Measurements from ENCODE around the gene GNG4.
A peak's percentile ranks its signal among the peaks of the same experiment; 100 is the strongest.
"Not testable (repeated sequence)": the region's sequence is repeated elsewhere in the genome, so short reads cannot be mapped to it uniquely, and the experiment has no call there.

The GNG4 gene

DNA sequence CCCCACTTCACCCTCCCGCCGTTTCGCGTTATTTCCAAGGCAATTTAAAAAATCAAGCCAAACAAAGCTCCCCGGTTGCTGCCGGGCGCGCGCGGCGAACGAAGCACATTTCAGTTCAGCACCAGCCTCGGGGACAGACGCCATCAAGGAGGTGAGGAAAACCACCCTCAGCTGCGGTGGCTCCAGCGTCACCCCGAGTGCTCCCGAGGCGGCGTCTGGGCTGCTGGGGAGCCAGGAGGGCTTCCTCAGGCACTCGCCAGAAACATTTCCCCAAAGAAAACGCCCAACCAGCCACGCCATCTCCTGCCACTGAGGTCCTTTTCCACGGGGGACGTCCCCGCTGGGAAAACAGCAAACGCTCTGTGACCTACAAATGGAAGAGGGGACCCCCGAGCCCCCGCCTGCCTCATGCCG, 623 bp downstream of the GNG4 start:
- DNase-seq: peak; percentile 86

DNA sequence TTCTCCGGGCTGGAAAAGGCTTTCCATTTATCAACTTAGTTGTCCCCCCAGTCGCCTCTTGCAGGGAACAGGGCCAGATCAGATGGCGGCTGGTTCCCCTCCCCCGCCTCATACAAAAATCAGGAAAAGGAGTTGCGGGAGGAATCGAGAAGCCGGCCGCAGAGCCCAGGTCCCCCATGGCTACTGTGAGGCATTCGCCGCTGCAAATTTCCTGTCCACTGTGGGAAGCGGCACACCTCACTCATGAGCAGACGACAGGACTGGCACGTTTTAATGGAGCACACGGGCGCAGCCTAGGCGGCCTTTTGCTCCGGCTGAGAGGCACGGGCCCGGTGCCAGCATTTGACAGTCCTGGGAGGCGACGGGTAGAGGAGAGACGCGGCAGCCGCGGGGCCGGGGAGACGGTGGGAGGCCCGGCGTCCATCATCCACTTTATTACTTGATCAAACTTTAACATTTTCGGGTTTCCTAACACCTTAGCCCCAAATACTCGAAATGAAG, 1.1 kb downstream of the GNG4 start:
- DNase-seq: peak; percentile 48

DNA sequence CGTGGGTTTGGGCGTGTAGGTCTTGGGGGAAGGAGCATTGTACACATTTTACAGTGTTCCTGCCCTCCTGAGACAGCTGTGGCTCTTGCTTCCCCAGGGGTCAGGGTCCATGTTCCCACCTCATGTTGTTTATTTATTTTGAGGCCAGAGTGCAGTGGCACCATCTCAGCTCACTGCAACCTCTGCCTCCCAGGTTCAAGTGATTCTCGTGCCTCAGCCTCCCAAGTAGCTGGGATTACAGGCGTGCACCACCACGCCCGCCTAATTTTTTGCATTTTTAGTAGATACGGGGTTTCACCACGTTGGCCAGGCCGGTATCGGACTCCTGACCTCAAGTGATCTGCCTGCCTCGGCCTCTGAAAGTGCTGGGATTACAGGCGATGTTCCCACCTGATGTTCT, 2.0 kb downstream of the GNG4 start:
- DNase-seq: not testable (repeated sequence)

DNA sequence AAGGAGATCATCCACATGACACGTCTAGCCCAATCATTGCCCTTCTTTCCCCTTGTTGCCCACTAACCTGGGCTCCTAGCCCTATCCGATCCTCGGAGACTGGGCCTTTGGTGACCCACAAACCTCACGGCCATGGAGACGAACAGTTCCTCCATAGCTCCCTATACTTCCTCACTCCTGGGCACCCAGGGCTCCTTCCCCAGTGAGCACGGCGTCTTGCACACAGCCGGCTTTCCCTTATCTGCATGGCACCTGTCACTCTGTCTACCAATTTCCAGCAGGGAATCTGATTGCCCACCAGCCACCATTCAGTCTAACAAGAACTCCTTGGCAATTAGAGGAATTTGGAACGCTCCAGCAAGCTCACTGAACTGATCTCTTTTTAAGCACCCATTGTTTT, 3.1 kb downstream of the GNG4 start:
- DNase-seq: no peak

DNA sequence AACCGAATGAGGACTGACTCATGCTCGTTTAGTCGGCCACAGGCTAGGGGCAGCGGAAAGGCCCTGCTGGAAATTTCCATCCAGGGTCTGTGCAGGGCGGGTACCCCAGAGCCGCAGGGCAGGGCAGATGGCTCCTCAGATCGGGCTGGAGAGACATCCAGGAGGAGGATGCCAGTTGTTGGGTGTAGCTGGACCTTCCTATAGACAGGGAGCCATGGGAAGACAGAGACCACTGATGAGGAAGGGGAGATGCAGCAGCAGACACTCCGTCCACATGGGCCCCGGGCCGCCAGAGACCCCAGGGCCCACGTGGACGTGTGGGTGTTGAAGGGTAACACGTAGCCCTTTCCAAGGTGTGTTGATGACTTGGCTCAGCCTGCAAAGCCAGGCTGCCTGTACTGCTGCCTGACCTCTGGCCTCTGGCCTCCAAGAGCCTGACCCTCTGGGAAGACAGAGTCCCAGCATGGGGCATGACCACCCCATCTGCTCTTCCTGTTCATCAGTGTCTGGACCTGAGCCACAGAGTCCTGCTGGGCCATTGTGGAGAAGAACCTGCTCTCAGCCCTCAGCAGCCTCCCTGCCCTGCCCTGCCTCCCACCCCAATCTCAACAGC, 4.8 kb downstream of the GNG4 start:
- DNase-seq: no peak

DNA sequence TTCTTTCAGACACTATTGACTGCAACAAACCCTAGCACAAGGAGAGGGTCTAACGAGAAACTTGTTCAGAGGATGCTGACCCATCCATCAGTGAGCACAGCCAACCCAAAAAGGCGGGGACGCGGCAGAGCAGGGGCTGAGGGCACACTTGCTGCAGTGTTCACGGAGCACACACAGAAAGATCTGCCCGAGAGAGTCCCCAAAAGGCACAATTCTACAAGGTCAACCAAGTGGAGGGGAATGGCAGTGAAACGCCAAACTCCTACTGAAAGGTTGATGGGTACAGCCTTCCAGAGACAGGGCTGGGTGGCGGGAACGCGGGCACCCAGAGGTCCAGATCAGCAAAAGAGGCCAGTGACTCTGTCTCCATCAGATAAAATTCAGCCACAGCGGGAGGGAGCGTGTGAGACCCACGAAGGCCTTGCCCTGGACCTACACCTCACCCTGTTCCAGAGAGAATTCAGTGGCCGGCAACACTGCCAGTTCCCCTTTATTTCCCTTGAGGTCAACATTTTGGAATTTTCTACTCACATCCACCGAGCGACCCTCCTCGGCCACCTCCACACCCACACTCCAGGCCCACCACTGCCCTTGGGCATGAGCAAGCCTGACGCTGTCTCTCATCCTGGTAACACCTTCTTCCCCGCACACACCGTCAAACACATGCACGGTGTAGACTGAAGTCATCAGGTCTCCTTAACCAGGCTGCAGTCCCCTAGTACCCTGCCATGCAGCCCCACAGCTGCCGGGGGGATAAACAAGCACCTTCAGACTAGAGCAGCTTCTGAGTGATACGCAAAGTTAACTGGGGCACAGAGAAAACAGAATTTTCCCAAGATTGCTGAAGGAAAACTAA, 5.5 kb downstream of the GNG4 start:
- no peak for DNase-seq

DNA sequence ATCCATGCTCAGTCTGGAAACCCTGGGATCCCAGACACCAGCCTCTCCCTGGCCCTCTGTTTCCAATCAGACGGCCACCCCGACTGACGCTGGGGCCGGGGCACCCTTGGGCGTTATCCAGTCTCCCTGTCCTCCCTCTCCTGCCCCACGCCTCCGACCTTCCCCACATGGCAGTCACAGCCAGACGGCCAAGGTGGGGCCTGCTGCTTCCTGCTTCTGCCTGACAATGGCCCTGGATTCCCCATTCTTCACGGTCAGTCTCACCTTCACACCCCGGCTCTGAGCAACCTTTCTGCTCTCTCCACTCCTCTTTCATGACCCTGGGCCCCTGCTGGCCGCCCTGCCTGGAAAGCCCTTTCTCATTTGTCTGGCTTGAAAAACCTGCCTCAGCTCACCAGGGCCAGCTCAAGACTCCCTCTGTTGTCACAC, 6.6 kb downstream of the GNG4 start:
- DNase-seq: no peak

DNA sequence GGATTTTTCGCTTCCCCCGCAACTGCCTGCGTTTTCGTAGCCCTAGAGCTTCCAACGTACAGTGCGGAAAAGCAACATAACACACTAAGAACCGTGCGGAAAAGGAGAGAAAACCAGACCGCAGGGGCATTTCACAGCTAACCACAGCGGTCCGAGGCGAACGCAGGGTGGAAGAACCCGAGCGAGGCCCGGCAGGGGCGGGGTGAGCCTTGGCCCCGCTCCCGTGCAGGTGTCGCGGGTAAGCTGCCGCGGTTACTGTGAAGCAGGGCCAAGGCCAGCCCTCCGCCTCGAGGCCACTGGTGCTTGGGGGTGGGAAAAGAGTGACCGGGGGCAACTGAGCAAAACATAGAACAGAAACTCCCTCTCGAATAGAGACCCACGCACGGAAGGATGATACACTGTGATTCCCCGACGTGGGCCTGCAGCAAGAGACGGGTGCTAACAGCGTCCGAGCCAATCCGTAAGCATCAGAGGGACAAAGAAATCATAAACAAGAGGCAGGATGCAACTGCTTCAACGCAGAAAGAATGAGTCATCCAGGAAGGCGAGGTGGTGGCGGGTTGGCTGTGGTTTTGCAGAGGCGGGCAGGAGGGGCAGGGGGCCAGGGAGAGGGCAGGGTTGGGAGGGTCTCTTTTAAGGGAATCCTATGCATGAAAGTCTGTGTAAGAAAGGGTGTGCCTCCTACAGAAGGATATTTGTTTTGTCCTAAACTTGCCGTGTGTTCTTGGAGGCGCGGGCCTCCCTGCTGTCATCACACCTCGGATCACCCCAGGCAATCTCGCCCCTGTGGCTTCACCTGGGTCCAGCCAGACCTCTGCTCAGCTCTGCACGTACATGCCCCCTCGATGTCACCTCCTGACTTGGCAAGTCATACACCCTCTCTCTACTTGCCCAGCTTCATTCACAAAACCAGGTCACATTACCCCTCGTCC, 7.3 kb downstream of the GNG4 start:
- DNase-seq: peak; percentile 64

DNA sequence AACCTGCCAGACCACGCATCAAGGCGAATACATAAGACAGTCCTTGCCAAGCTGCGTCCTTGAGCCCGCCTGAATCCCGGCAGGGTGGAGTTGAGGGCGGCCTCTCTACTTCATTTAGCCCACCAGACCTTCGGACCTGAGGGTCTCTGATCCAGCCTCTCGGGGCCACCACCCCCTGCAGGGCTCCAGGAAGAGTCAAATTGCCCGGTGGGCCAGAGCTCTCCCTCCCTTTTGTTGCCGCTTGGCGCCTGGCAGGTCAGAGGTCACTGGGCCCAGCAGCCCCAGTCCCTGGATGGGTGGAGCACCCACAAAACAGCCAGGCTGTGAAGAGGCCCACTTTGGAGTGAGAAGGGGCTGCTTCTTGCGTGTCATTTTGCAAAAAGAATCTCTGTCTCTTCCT, 9.0 kb downstream of the GNG4 start:
- no peak for DNase-seq

DNA sequence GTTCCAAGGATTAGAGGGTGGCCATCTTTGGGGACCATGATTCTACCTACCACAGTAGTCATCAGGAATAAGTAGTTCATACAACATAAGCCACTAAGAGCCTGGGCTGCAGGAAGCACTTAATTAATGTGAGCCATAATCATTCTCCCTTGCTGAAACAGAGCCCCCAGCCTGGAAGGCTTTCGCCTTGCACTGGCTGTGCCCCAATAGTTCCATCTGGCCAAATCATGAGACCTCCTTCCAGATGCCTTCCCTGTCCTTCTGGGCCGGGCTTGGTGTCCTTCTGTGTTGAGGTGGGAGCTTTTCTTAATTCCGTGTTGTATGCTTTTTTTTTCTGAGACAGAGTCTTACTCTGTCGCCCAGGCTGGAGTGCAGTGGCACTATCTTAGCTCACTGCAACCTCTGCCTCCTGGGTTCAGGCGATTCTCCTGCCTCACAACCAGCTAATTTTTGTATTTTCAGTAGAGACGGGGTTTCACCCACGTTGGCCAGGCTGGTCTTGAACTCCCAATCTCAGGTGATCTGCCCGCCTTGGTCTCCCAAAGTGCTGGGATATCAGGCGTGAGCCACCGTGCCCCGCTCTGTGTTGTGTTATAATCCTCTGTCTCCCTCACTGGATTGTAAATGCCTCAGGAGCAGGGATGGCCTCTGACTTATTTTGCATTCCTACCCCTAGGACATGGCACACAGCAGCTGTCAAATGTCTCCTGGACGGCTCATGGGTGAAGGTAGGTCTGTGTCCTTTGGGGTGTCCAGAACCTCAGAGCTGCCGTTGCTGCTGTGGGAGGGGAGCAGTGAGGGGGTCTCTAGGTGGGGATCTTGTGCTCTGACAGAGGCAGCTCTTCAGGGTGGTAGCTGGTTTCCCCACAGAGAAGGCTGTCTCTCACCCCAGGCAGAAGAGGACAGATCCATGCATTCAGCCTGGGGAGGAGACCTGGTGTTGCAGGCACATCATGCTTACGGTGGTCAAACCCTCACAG, 10.1 kb downstream of the GNG4 start:
- no peak for DNase-seq

DNA sequence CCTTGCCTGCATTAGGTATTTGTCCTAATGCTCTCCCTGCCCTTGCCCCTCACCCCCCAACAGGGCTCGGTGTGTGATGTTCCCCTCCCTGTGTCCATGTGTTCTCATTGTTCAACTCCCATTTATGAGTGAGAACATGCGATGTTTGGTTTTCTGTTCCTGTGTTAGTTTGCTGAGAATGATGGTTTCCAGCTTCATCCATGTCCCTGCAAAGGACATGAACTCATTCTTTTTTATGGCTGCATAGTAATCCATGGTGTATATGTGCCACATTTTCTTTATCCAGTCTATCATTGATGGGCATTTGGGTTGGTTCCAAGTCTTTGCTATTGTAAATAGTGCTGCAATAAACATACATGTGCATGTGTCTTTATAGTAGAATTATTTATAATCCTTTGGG, 11.0 kb downstream of the GNG4 start:
- not testable (repeated sequence) for DNase-seq

DNA sequence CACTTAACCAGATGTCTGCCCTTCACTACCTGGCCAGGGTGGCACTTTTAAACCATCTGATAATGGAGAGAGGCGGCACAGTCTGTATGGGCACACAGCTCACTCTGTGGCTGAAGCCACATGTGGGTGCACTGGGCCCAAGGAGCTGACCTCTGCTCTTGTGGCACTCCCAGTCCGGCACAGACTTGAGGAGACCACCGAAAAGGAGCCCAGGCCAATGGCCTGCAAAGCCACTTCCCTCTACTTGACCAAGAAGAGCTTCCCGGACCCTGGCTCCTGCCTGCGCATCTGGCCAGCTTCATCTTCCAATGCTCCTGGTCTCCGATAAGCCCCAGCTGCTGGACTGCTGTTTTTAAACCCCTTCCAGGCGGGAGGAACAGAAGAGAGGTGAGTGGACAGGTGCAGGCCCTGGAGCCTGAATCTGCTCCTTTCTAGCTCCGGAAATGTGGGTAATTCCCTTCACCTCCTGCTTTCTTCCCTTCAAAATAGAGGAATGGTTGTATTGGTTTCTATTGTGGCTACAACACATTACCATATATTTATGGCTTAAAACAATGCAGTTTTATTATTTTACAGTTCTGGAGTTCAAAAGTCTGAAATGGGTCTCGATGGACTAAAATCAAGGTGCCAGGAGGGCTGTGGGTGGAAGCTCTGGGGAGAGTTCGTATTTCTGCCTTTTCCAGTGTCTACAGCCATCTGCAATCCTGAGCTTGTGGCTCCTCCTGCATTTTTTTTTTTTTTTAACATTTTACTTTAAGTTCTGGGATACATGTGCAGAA, 11.6 kb downstream of the GNG4 start:
- no peak for DNase-seq

DNA sequence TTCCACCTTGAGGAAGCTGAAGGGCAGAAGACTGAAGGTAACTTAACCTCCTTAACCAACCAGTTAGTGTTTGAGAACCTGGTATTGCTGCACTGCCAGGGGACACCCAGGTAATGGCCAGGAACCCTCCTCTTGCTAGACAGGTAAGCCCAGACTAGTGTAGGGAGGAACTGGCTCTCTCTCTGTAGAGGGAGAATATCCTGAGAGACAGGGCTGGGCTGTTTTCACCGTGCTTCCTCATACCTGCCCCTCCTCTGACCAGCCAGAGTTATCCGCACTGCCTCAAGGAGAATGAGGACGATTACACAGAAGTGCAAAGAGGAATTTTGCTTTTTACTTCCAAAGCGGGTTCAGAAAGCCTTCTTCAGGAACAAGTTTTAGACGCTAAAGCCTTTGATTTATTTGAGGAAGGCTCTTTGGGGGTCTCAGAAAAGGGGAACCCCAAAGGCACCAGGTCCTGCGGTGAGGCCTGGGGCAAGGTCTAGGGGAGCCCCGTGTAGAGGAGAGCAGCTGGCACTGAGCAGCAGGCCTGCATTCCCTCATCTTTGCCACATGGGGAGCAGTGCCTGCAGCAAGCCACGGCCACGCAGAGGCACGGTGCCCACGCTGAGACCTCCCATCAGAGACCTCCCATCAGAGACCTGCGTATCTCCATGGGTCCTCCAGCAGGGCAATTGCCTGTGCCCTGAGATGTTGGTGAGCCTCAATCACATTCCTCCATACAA, 13.5 kb downstream of the GNG4 start:
- DNase-seq: no peak

DNA sequence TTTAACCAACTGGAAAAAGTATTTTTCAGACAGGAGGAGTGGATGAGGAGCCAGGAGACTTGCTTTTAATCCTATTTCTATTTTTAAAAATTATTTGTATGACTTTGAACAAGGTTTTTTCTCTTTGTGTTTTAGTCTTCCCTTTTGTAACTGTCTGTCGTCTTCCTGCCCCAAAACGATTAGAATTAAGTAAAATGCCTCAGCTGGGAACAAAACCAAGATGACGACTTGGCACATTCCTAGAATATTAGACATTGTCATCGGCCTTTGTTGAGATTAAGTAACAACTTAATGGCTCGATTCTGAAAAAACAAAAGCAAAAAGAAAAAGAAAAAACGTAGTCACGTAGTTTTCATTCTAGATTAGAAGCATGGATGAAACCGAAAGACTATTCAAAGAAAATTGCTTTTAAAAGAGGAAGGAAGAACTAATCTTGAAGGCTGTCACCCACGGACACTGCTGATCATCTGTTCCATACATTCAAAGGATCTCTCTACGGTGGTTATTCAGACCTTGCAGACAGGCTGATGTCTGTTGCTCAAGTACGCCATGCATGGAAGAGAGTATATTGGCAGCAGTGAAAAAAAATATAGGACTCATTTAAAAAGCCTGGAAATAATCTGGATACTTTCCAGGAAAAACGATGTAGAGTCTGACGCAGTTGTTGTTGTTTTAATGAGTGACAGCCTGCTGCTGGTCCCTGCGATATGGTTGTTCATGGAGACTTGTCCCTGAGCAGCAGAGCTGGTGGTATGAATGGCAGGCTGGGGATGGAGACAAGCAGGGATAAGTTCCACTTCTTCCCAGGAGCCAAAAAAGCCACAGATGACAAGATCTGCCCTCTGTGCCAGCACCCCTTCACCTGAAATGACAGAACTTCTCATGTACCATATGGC, 16.8 kb downstream of the GNG4 start:
- DNase-seq: peak; percentile 49

DNA sequence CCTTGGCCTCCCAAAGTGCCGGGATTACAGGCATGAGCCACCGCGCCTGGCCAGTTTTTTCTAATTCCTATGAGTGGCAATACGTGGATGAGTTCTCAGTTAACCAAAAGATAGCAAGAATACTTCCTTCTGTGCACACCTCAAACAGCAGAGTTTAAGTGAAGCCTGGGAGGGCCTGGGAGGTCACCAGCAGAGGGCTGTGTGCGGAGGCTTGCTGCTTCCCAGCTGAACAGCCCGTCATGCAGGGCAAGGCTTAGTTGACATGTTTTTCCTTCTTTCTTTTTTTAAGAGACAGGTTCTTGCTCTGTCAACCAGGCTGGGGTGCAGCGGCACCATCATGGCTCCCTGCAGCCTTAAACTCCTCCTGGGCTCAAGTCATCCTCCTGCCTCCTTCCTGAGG, 17.8 kb downstream of the GNG4 start:
- DNase-seq: no peak

DNA sequence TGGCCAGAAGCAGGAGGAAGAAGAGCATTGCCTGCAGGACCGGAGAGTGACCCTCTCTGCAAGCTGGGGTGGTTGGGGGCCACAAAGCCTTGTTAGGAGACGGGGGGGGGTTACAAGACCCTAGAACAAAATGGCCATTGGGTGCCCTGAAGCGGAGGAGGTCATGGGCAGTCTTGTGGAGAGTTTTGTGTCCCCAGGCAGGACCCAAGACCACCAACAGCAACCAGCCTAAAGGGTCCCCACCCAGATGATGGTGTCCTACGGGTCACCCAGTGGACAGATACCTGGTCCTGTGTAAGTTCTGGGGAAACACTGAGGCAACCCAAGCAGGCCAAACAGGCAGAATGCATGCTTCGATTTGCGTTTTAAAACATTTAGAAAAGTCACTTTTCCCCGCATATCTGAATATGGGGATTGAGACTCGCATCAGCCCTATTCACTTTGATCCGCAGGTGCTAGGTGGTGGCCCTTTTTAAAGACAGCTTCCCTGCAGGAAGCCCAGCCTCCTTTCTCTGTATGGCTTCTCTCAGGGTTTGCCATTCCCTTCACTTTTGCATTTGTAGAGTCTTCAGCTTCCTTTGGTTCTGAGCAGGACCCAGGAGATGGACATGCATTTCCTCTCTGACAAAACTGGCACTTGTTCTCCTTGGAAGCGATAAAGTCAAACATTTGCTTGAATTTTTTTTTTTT, 21.1 kb downstream of the GNG4 start:
- no peak for DNase-seq

DNA sequence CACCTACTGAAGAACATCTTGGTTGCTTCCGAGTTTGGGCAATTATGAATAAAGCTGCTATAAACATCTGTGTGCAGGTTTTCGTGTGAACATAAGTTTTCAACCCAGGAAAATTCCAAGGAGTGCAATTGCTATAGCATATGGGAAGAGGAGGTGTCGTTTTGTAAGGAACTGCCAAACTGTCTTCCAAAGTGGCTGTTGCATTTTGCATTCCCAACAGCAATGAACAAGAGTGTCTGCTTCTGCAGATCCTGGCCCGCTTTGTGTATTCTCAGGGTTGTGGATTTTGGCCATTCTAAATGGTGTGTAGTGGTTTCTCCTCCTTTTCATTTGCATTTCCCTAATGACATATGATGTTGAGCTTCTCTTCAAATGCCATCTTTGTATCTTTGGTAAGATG, 23.8 kb downstream of the GNG4 start:
- no peak for DNase-seq

DNA sequence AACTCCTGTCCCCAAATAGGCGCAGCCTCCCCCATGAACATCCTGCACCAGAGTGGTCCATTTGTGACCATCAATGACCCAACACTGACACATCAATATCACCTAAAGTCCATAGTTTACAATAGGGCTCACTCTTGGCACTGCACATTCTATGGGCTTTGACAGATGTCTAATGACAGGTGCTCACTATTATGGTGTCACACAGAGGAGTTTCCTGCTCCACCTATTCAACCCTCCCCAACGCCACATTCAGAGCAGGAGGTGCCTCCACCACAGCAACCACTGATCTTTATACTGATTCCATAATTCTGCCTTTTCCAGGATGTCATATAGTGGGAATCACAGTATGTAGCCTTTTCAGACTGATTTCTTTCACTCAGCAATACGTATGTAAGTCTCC, 24.2 kb downstream of the GNG4 start:
- DNase-seq: no peak
